Panc1 (cell line): ENCODE data around the gene BTBD9. TPM values are rescaled to one million over a fixed set of nuclear protein-coding genes. Genes with fewer than 3 reads are reported as not detected.
A peak's percentile ranks its signal among the peaks of the same experiment; 100 is the strongest.

ENCODE experiments used
- ATAC-seq: fragments of 200-7000 bp; cut with Tn5 transposase; 2 replicates; pipeline ENCODE4 v1.9.1; 2020; ENCODE audit warnings: mild to moderate bottlenecking, moderate library complexity
- BruUV-seq: library from RNA; stranded (reverse); fragments of 400-500 nt; replicated peaks from 2 replicates; lab custom pipeline; 2021; lab: Mats Ljungman, UMichigan
- CTCF ChIA-PET: fragments of 300-600 bp; sonication (Branson Sonifier 250); formaldehyde crosslinking; loops from one replicate; lab custom pipeline; 2022; ENCODE audit warnings: antibody characterized with exemption; lab: Charles Lee
- POLR2A ChIA-PET: fragments of 300-600 bp; sonication (Branson Sonifier 250); formaldehyde crosslinking; loops from one replicate; lab custom pipeline; 2022; ENCODE audit warnings: antibody characterized with exemption; lab: Charles Lee
- DNase-seq: peaks from one replicate; pipeline ENCODE4 v3.0.0-alpha.2; 2010; ENCODE audit warnings: low read depth, low spot score
- H3K27ac ChIP-seq: 2 replicates; pipeline ENCODE4 v1.5.1; 2011; ENCODE audit warnings: mild to moderate bottlenecking, low read length, inconsistent platforms
- H3K27me3 ChIP-seq: fragments of 200-500 bp; sonication (Bioruptor generic); 2 replicates; pipeline ENCODE4 v1.6.0; 2014; ENCODE audit warnings: low read length, inconsistent platforms; ENCODE audit not compliant: control insufficient read depth, insufficient read depth
- H3K36me3 ChIP-seq: fragments of 200-500 bp; sonication (Bioruptor generic); 2 replicates; pipeline ENCODE4 v1.5.1; 2014; ENCODE audit warnings: inconsistent platforms, mild to moderate bottlenecking, low read length, moderate library complexity; ENCODE audit not compliant: control insufficient read depth, insufficient read depth
- H3K4me1 ChIP-seq: 2 replicates; pipeline ENCODE4 v1.5.1; 2011; ENCODE audit warnings: inconsistent platforms, mild to moderate bottlenecking, low read length, moderate library complexity; ENCODE audit not compliant: control insufficient read depth, insufficient read depth
- H3K4me3 ChIP-seq, 2 experiments: 2 replicates each; pipeline ENCODE4 v1.5.1; 2011 to 2012; ENCODE audit warnings: low read depth in 2 of 2, low read length in 2 of 2, mild to moderate bottlenecking in 2 of 2, inconsistent platforms in 1 of 2, moderate library complexity in 1 of 2
- H3K9me3 ChIP-seq: fragments of 200-500 bp; sonication (Bioruptor generic); 2 replicates; pipeline ENCODE4 v1.5.1; 2014; ENCODE audit warnings: low read depth, mild to moderate bottlenecking, inconsistent platforms, low read length, moderate library complexity; ENCODE audit not compliant: control insufficient read depth, insufficient read depth
- POLR2AphosphoS5 ChIP-seq: IDR thresholded peaks from 2 replicates; pipeline ENCODE4 v1.6.1; 2012; ENCODE audit warnings: mild to moderate bottlenecking, low read depth, low read length, moderate library complexity
- SIN3A ChIP-seq: IDR thresholded peaks from 2 replicates; pipeline ENCODE4 v1.6.1; 2012; ENCODE audit warnings: low read depth, mild to moderate bottlenecking, low read length, moderate library complexity, borderline replicate concordance; ENCODE audit not compliant: insufficient read depth
- TCF7L2 ChIP-seq: IDR thresholded peaks from 2 replicates; pipeline ENCODE4 v1.6.1; 2011; ENCODE audit warnings: mild to moderate bottlenecking, low read depth, low read length, inconsistent platforms
- in situ Hi-C: cut with HindIII; loops from 2 replicates; pipeline ENCODE4 v1.10.0; 2016; ENCODE audit warnings: low sequenced_read_pairs, low pct_unique_long_range_greater_than_20kb
- intact Hi-C: fragments of 100-400 bp; cut with micrococcal nuclease; formaldehyde crosslinking; loops from one replicate; pipeline ENCODE4 v1.10.0; 2022; ENCODE audit not compliant: unreplicated experiment
- total RNA-seq: library from RNA; stranded (reverse); gene quantifications from one replicate; pipeline ENCODE4 v1.2.1, GENCODE V29; 2021; ENCODE audit not compliant: unreplicated experiment
- TF ChIP-seq, protein P1 (sequence below), 2 experiments: IDR thresholded peaks; 2 replicates each; pipeline ENCODE4 v1.6.1; 2011 to 2012; ENCODE audit warnings: low read depth in 2 of 2, control low read depth in 1 of 2, low read length in 1 of 2, mild to moderate bottlenecking in 1 of 2, moderate library complexity in 1 of 2; ENCODE audit not compliant: insufficient read depth in 1 of 2
- TF ChIP-seq, protein P2 (sequence below): fragments of 450-650 bp; IDR thresholded peaks from 2 replicates; pipeline ENCODE4 v1.5.1; 2017; ENCODE audit warnings: mild to moderate bottlenecking

The BTBD9 gene
- total RNA-seq, 1 experiment from 2014 or later = 12.8 TPM

DNA sequence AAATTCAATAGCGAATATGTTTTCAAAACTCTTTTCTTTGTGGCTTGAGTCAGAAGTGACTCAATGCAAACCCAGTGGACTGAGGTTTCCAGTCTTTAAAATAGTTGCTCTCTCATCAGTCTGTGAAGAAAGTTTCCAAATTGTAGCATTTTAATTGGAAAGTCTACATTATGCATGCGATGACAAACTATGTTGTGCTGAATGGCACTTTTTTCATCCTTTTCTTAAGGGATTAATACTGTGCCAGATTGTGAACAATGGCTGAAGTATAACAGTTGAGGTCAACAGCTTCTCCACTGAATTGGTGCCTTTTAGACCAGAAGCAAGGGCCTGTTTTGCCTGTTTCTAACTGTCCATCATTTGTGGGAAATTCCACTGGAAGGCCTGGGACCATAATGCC, 377.1 kb downstream of the BTBD9 start:
- intact Hi-C loops (no loop called here), in situ Hi-C loops (no loop called here)
- ChIA-PET CTCF (no interaction called here), POLR2A (no interaction called here)
- Histone ChIP-seq H3K27ac (peak overlapping the region; percentile 70), H3K9me3 (no peaks in the 10 kb centered on the region), H3K4me1 (peaks cover 31% of the 10 kb centered on the region), H3K27me3 (no peaks in the 10 kb centered on the region), H3K4me3 (peak overlapping the region in 1 of 2 experiments; percentile 3; a peak in 2 of 4 replicates), H3K36me3 (no peaks in the 10 kb centered on the region)
- ATAC-seq (no peak; the same call in 1 of the 2 replicates), DNase-seq (no peak)
- TF ChIP-seq POLR2AphosphoS5 (no peak), SIN3A (no peak), TCF7L2 (no peak)
- TF ChIP-seq, protein P1, sequence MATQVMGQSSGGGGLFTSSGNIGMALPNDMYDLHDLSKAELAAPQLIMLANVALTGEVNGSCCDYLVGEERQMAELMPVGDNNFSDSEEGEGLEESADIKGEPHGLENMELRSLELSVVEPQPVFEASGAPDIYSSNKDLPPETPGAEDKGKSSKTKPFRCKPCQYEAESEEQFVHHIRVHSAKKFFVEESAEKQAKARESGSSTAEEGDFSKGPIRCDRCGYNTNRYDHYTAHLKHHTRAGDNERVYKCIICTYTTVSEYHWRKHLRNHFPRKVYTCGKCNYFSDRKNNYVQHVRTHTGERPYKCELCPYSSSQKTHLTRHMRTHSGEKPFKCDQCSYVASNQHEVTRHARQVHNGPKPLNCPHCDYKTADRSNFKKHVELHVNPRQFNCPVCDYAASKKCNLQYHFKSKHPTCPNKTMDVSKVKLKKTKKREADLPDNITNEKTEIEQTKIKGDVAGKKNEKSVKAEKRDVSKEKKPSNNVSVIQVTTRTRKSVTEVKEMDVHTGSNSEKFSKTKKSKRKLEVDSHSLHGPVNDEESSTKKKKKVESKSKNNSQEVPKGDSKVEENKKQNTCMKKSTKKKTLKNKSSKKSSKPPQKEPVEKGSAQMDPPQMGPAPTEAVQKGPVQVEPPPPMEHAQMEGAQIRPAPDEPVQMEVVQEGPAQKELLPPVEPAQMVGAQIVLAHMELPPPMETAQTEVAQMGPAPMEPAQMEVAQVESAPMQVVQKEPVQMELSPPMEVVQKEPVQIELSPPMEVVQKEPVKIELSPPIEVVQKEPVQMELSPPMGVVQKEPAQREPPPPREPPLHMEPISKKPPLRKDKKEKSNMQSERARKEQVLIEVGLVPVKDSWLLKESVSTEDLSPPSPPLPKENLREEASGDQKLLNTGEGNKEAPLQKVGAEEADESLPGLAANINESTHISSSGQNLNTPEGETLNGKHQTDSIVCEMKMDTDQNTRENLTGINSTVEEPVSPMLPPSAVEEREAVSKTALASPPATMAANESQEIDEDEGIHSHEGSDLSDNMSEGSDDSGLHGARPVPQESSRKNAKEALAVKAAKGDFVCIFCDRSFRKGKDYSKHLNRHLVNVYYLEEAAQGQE (IDR thresholded peaks at IDR 0.05; ENCODE audit: insufficient read depth in 1 of 2, low read depth in 2 of 2, low read length in 1 of 2) = no peak
- TF ChIP-seq, protein P2, sequence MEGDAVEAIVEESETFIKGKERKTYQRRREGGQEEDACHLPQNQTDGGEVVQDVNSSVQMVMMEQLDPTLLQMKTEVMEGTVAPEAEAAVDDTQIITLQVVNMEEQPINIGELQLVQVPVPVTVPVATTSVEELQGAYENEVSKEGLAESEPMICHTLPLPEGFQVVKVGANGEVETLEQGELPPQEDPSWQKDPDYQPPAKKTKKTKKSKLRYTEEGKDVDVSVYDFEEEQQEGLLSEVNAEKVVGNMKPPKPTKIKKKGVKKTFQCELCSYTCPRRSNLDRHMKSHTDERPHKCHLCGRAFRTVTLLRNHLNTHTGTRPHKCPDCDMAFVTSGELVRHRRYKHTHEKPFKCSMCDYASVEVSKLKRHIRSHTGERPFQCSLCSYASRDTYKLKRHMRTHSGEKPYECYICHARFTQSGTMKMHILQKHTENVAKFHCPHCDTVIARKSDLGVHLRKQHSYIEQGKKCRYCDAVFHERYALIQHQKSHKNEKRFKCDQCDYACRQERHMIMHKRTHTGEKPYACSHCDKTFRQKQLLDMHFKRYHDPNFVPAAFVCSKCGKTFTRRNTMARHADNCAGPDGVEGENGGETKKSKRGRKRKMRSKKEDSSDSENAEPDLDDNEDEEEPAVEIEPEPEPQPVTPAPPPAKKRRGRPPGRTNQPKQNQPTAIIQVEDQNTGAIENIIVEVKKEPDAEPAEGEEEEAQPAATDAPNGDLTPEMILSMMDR = no peak
- no TSS peak for BruUV-seq

DNA sequence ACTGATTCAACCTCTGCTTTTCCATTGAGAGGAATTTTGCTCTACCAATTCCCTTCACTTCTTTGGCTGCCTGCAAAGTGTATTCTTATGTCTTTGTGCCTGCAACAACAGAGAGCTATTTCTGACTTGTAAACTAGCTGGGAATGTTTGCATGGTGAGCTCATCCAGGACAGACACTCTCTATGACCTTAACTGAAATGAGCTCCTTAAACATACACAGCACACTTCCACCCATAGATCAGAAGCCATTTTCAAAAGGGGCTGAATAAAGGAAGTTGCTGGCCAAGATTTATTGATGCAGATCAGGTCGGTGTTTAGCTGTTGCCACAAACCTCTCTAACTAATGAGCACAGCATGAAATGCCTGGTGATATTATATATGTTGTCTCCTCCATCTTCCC, 377.7 kb downstream of the BTBD9 start:
- H3K9me3 ChIP-seq = no peaks in the 10 kb centered on the region
- H3K4me1 ChIP-seq = peaks cover 31% of the 10 kb centered on the region
- intact Hi-C loops (no loop called here), in situ Hi-C loops (no loop called here)
- peak; percentile 85 for DNase-seq
- TF ChIP-seq, protein P2 = no peak
- TF ChIP-seq, protein P1 (IDR thresholded peaks at IDR 0.05; ENCODE audit: insufficient read depth in 1 of 2, low read depth in 2 of 2, low read length in 1 of 2) = 0 out of 4 replicates have a peak, but pooled peaks of 1 of the 2 experiments have one; percentile 18
- TF ChIP-seq TCF7L2 = no peak
- BruUV-seq = no TSS peak
- peak overlapping the region in 1 of 2 experiments; percentile 3; a peak in 2 of 4 replicates for H3K4me3 ChIP-seq
- peak overlapping the region; percentile 70 for H3K27ac ChIP-seq
- ChIA-PET POLR2A (interaction anchor here (0.7 kb wide), 1 partner anchor 172 kb away, joined by 3 read pairs; no protein-coding TSS in a partner anchor), CTCF (no interaction called here)
- H3K27me3 ChIP-seq = no peaks in the 10 kb centered on the region
- H3K36me3 ChIP-seq = no peaks in the 10 kb centered on the region
- peak; percentile 91 for ATAC-seq
